ENCODE measurements around the gene ZNF319. TPM values are rescaled to one million over a fixed set of nuclear protein-coding genes. Genes with fewer than 3 reads are reported as not detected.
"Not testable (repeated sequence)": the region's sequence is repeated elsewhere in the genome, so short reads cannot be mapped to it uniquely, and the experiment has no call there.

ZNF319 gene
- total and polyA plus RNA-seq, 2 experiments from 2014 or later: 1.7 to 10.0 TPM

DNA sequence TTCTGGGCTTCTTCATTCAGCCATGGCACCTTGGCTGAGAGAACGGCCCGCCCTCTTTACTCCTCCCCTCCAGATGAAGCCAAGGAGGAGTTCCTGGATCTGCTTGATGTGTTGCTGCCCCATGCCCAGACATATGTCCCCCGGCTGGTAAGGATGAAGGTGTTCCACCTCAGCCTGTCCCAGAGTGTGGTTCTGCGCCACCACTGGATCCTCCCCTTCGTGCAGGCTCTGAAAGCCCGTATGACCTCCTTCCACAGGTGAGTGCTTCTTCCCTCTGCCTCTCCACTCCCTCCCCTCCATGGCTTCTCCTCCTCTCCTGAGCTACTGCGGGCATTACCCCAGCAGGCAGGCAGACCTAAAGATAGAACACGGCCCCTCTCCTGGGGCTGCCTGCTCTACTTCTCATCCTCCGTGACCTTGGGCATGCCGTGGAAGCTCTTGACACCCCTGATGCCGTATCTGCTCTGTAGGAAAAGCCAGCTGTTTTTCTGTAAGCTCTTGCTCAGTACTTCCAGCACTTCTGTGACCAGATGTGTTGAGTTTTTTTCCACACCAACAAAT is 9.5 kb upstream of the ZNF319 start:
- H3K4me2 ChIP-seq: no peak overlapping the region
- H2AFZ ChIP-seq: no peak overlapping the region
- Mint-ChIP-seq H3K27ac (no peak overlapping the region), H3K27me3 (ENCODE audit: insufficient read depth, low read depth, poor library complexity) (no peaks in the 10 kb centered on the region), H3K4me1 (peaks cover 19% of the 10 kb centered on the region), H3K36me3 (ENCODE audit: low read depth) (peaks cover 45% of the 10 kb centered on the region), H3K9me3 (peaks cover 7% of the 10 kb centered on the region; the same call in 1 of the 3 replicates), H3K4me3 (no peak overlapping the region)
- H3K9me2 ChIP-seq (ENCODE audit: insufficient read depth): no peaks in the 10 kb centered on the region
- TF ChIP-seq, protein P1, sequence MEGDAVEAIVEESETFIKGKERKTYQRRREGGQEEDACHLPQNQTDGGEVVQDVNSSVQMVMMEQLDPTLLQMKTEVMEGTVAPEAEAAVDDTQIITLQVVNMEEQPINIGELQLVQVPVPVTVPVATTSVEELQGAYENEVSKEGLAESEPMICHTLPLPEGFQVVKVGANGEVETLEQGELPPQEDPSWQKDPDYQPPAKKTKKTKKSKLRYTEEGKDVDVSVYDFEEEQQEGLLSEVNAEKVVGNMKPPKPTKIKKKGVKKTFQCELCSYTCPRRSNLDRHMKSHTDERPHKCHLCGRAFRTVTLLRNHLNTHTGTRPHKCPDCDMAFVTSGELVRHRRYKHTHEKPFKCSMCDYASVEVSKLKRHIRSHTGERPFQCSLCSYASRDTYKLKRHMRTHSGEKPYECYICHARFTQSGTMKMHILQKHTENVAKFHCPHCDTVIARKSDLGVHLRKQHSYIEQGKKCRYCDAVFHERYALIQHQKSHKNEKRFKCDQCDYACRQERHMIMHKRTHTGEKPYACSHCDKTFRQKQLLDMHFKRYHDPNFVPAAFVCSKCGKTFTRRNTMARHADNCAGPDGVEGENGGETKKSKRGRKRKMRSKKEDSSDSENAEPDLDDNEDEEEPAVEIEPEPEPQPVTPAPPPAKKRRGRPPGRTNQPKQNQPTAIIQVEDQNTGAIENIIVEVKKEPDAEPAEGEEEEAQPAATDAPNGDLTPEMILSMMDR (conservative IDR thresholded peaks at IDR 0.05; ENCODE audit: low read depth in 2 of 2): no peak
- TF ChIP-seq EZH2 (IDR thresholded peaks at IDR 0.05; ENCODE audit: low read depth, unreplicated experiment) (no peak), STAT1 (IDR thresholded peaks at IDR 0.05; ENCODE audit: unreplicated experiment) (no peak), ZNF331 (CRISPR knock-in tag; IDR thresholded peaks at IDR 0.05; ENCODE audit: low read depth) (no peak), ZNF114 (CRISPR knock-in tag; IDR thresholded peaks at IDR 0.05) (no peak), EZH2phosphoT487 (IDR thresholded peaks at IDR 0.05; ENCODE audit: unreplicated experiment) (no peak)
- no peak overlapping the region for H3K27ac ChIP-seq (ENCODE audit: low read depth)
- H3F3A ChIP-seq (replicated peaks; ENCODE audit: low read depth): no peaks in the 10 kb centered on the region
- DNase-seq (ENCODE audit: low spot score): no peak
- H4K20me1 ChIP-seq (replicated peaks; ENCODE audit: insufficient read depth): 0 out of 2 replicates have a peak, but pooled peaks cover 4% of the 10 kb centered on the region
- no peak for ATAC-seq
- H3K79me2 ChIP-seq (replicated peaks; ENCODE audit: insufficient read depth): peaks cover 26% of the 10 kb centered on the region
- no peaks in the 10 kb centered on the region for H3K27me3 ChIP-seq (ENCODE audit: insufficient read depth)
- H3K4me1 ChIP-seq (ENCODE audit: insufficient read depth): peaks cover 6% of the 10 kb centered on the region; the same call in 1 of the 2 replicates
- peaks cover 7% of the 10 kb centered on the region; the same call in 1 of the 2 replicates for H3K36me3 ChIP-seq (ENCODE audit: insufficient read depth)
- H3K4me3 ChIP-seq: no peak overlapping the region

DNA sequence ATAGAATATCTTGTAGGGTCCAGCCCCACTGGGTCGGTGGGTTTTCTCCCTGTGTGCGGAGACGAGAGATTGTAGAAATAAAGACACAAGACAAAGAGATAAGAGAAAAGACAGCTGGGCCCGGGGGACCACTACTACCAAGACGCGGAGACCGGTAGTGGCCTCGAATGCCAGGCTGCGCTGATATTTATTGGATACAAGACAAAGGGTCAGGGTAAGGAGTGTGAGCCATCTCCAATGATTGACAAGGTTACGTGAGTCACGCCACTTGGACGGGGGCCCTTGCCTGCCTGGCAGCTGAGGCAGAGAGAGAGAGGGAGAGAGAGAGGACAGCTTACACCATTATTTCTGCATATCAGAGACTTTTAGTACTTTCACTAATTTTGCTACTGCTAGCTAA is 4.3 kb upstream of the ZNF319 start:
- DNase-seq (ENCODE audit: low spot score); H2AFZ ChIP-seq; H3K27me3 ChIP-seq (ENCODE audit: insufficient read depth); H3K27me3 Mint-ChIP-seq (ENCODE audit: insufficient read depth, low read depth, poor library complexity); H3K9me3 Mint-ChIP-seq; H3K9me2 ChIP-seq (ENCODE audit: insufficient read depth); ATAC-seq; H3K4me1 Mint-ChIP-seq; H3K27ac Mint-ChIP-seq; H4K20me1 ChIP-seq (replicated peaks; ENCODE audit: insufficient read depth); H3K4me3 Mint-ChIP-seq; H3K4me3 ChIP-seq; H3K27ac ChIP-seq (ENCODE audit: low read depth); H3K4me1 ChIP-seq (ENCODE audit: insufficient read depth); H3F3A ChIP-seq (replicated peaks; ENCODE audit: low read depth); H3K4me2 ChIP-seq: not testable (repeated sequence)
- Histone ChIP-seq H3K36me3 (ENCODE audit: insufficient read depth) (peaks cover 13% of the 10 kb centered on the region), H3K79me2 (replicated peaks; ENCODE audit: insufficient read depth) (peaks cover 32% of the 10 kb centered on the region)
- peaks cover 59% of the 10 kb centered on the region for H3K36me3 Mint-ChIP-seq (ENCODE audit: low read depth)

DNA sequence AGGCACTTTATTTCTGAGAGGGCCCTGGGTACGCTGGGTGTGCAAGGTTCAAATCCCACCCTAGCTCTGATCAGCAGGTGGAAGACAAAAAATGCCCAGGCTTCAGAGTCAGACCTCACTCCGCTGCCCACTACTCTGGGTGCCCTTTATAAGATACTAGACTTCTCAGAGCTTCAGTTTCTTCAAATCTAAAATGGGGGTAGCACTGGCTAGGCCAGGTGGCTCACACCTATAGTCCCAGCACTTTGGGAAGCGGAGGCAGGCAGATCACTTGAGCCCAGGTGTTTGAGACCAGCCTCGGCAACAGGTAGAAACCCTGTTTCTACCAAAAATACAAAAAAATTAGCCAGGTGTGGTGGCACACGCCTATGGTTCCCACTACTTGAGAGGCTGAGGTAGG is 2.5 kb upstream of the ZNF319 start:
- Histone ChIP-seq H3K27ac (ENCODE audit: low read depth) (no peak overlapping the region), H3F3A (replicated peaks; ENCODE audit: low read depth) (peaks cover 7% of the 10 kb centered on the region), H4K20me1 (replicated peaks; ENCODE audit: insufficient read depth) (peaks cover 3% of the 10 kb centered on the region; the same call in 1 of the 2 replicates), H3K9me2 (ENCODE audit: insufficient read depth) (no peaks in the 10 kb centered on the region), H3K27me3 (ENCODE audit: insufficient read depth) (no peaks in the 10 kb centered on the region), H3K4me3 (no peak overlapping the region), H3K36me3 (ENCODE audit: insufficient read depth) (peaks cover 13% of the 10 kb centered on the region), H3K4me1 (ENCODE audit: insufficient read depth) (peaks cover 8% of the 10 kb centered on the region), H2AFZ (no peak overlapping the region), H3K79me2 (replicated peaks; ENCODE audit: insufficient read depth) (peaks cover 24% of the 10 kb centered on the region), H3K4me2 (no peak overlapping the region)
- Mint-ChIP-seq H3K36me3 (ENCODE audit: low read depth) (peaks cover 52% of the 10 kb centered on the region), H3K4me1 (peaks cover 22% of the 10 kb centered on the region), H3K27me3 (ENCODE audit: insufficient read depth, low read depth, poor library complexity) (peaks cover 12% of the 10 kb centered on the region), H3K27ac (no peak overlapping the region), H3K4me3 (no peak overlapping the region), H3K9me3 (peaks cover 7% of the 10 kb centered on the region; the same call in 1 of the 3 replicates)
- no peak for DNase-seq (ENCODE audit: low spot score)
- ATAC-seq: no peak
- TF ChIP-seq, protein P2, sequence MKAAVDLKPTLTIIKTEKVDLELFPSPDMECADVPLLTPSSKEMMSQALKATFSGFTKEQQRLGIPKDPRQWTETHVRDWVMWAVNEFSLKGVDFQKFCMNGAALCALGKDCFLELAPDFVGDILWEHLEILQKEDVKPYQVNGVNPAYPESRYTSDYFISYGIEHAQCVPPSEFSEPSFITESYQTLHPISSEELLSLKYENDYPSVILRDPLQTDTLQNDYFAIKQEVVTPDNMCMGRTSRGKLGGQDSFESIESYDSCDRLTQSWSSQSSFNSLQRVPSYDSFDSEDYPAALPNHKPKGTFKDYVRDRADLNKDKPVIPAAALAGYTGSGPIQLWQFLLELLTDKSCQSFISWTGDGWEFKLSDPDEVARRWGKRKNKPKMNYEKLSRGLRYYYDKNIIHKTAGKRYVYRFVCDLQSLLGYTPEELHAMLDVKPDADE (IDR thresholded peaks at IDR 0.05): no peak
- no peak for TF ChIP-seq NANOG (IDR thresholded peaks at IDR 0.05; ENCODE audit: borderline replicate concordance)
- no peak for TF ChIP-seq EZH2phosphoT487 (IDR thresholded peaks at IDR 0.05; ENCODE audit: unreplicated experiment)
- TF ChIP-seq ZNF114 (CRISPR knock-in tag; IDR thresholded peaks at IDR 0.05): no peak
- TF ChIP-seq, protein P1 (conservative IDR thresholded peaks at IDR 0.05; ENCODE audit: low read depth in 2 of 2): no peak
